HG03280 (cell line): ENCODE measurements around the gene LRRN1.
A peak's percentile ranks its signal among the peaks of the same experiment; 100 is the strongest.

ENCODE experiments used
- ATAC-seq: cut with Tn5 transposase; IDR thresholded peaks from one replicate; pipeline ENCODE4 v1.9.1; 2021; ENCODE audit warnings: mild to moderate bottlenecking, moderate library complexity; ENCODE audit not compliant: unreplicated experiment

The LRRN1 gene

GRCh38 chr3:3799173-3800079 lies at the start of gene LRRN1:
TSS of gene LRRN1 (plus strand) at chr3:3799431. CDS start at chr3:3844642, 45,211 bp downstream.
- ATAC-seq: peak; percentile 51

GRCh38 chr3:3753416-3753815 lies 45.8 kb upstream of the LRRN1 start:
- no peak for ATAC-seq

- no peak for ATAC-seq
These were observed 33.6 kb upstream of the LRRN1 start for GRCh38 chr3:3765661-3766060.

- ATAC-seq: no peak
These were observed 33.1 kb upstream of the LRRN1 start for GRCh38 chr3:3766140-3766539.

GRCh38 chr3:3771094-3771493 lies 28.1 kb upstream of the LRRN1 start:
- no peak for ATAC-seq

GRCh38 chr3:3771567-3771966 lies 27.7 kb upstream of the LRRN1 start:
- ATAC-seq: no peak

GRCh38 chr3:3772338-3772737 lies 26.9 kb upstream of the LRRN1 start:
- no peak for ATAC-seq

GRCh38 chr3:3772920-3773319 lies 26.3 kb upstream of the LRRN1 start:
- no peak for ATAC-seq

GRCh38 chr3:3776607-3777006 lies 22.6 kb upstream of the LRRN1 start:
- ATAC-seq: no peak

GRCh38 chr3:3778216-3778615 lies 21.0 kb upstream of the LRRN1 start:
- ATAC-seq: no peak

GRCh38 chr3:3778641-3779270 lies 20.5 kb upstream of the LRRN1 start:
- no peak for ATAC-seq

- no peak for ATAC-seq
These were observed 16.8 kb upstream of the LRRN1 start for GRCh38 chr3:3782457-3782856.

GRCh38 chr3:3783210-3783609 lies 16.0 kb upstream of the LRRN1 start:
- ATAC-seq: no peak

GRCh38 chr3:3783696-3784095 lies 15.5 kb upstream of the LRRN1 start:
- no peak for ATAC-seq

GRCh38 chr3:3792391-3792790 lies 6.8 kb upstream of the LRRN1 start:
- ATAC-seq: no peak

- peak; percentile 24 for ATAC-seq
These were observed 559 bp upstream of the LRRN1 start for GRCh38 chr3:3798631-3799113.

GRCh38 chr3:3800080-3800455 lies 837 bp downstream of the LRRN1 start:
- no peak for ATAC-seq

- ATAC-seq: no peak
These were observed 1.7 kb downstream of the LRRN1 start for GRCh38 chr3:3800685-3801493.

- ATAC-seq: no peak
These were observed 2.2 kb downstream of the LRRN1 start for GRCh38 chr3:3801494-3801841.

- ATAC-seq: no peak
These were observed 2.8 kb downstream of the LRRN1 start for GRCh38 chr3:3802046-3802445.

GRCh38 chr3:3804560-3804959 lies 5.3 kb downstream of the LRRN1 start:
- ATAC-seq: no peak
